Small intestine (tissue), 16 donors: ENCODE data around the gene LRRC9. TPM values are rescaled to one million over a fixed set of nuclear protein-coding genes. Genes with fewer than 3 reads are reported as not detected.

ENCODE experiments used
- DNase-seq, 2 donors: peaks; one replicate each; pipeline versions ENCODE4 v3.0.0 to v3.0.0-alpha.2; 2013
- FAIRE-seq: peaks from 2 replicates; lab custom pipeline; 2012; peaks lifted over from hg19 to GRCh38; lab: Jason Lieb, UNC
- H3K27ac ChIP-seq, 3 donors: one replicate each; pipeline ENCODE4 v1.5.1; 2013; ENCODE audit warnings: low read length in 2 of 3, mild to moderate bottlenecking in 2 of 3, control low read depth in 1 of 3, inconsistent platforms in 1 of 3, low read depth in 1 of 3, moderate library complexity in 1 of 3
- H3K27me3 ChIP-seq, 3 donors: one replicate each; pipeline ENCODE4 v1.6.1; 2013; ENCODE audit warnings: low read length in 3 of 3, inconsistent platforms in 1 of 3; ENCODE audit not compliant: control insufficient read depth in 3 of 3, insufficient read depth in 3 of 3
- H3K36me3 ChIP-seq, 3 donors: one replicate each; pipeline ENCODE4 v1.6.1; 2013; ENCODE audit warnings: low read length in 3 of 3, inconsistent platforms in 1 of 3, low read depth in 1 of 3, mild to moderate bottlenecking in 1 of 3, moderate library complexity in 1 of 3; ENCODE audit not compliant: control insufficient read depth in 3 of 3, insufficient read depth in 2 of 3
- H3K4me1 ChIP-seq, 3 donors: one replicate each; pipeline ENCODE4 v1.6.1; 2013; ENCODE audit warnings: low read length in 2 of 3, inconsistent platforms in 1 of 3, low read depth in 1 of 3, mild to moderate bottlenecking in 1 of 3, moderate library complexity in 1 of 3; ENCODE audit not compliant: control insufficient read depth in 3 of 3, insufficient read depth in 2 of 3
- H3K4me3 ChIP-seq, 3 donors: one replicate each; pipeline ENCODE4 v1.5.1; 2013; ENCODE audit warnings: low read length in 3 of 3, control low read depth in 1 of 3, inconsistent platforms in 1 of 3, low read depth in 1 of 3, mild to moderate bottlenecking in 1 of 3, moderate library complexity in 1 of 3
- H3K9me3 ChIP-seq, 2 donors: one replicate each; pipeline ENCODE4 v1.6.1; 2013; ENCODE audit warnings: low read depth in 1 of 2, low read length in 1 of 2; ENCODE audit not compliant: control insufficient read depth in 2 of 2, insufficient read depth in 1 of 2
- WGBS, 3 donors: extraction: QIAGEN DNeasy Blood & Tissue Kit; methylation state at CpG; one replicate each; pipeline ENCODE4 v1.1.7; 2013; 5-methylcytosine and 5-hydroxymethylcytosine counted together
- long read RNA-seq, 10 donors: transcript quantifications; one replicate each; lab custom pipeline, GENCODE V29; 2026
- polyA plus RNA-seq, 4 donors: library from polyadenylated mRNA; stranded (reverse) in 3 of 4; unstranded in 1 of 4; fragments of 200-250 nt in 3 of 4; fragments of 120-200 nt in 1 of 4; gene quantifications; one replicate each; pipeline versions ENCODE4 v1.2.1 to v1.2.3, GENCODE V29; 2013
- donor health status: healthy with polysubstance abuse.
- donor health status: control.
- donor health status: control.
- donor health status: Bipolar disorder and iron deficiency.
- donor health status: healthy.

The LRRC9 gene
- under 1 TPM in 1 of 4 donors, not detected in 3; 0.32 TPM for polyA plus RNA-seq
- long read RNA-seq, donor 1, result 0 reads
- long read RNA-seq, donor 2, result 0 reads
- long read RNA-seq, donor 3, result 0 reads
- long read RNA-seq, donor 4, result 0 reads
- long read RNA-seq, donor 5, result 0 reads
- long read RNA-seq, donor 6, result 0 reads
- long read RNA-seq, donor 7, result 0 reads
- long read RNA-seq, donor 8, result 0 reads
- long read RNA-seq, donor 9, result 0 reads
- long read RNA-seq, donor 10, result 0 reads

GRCh38 chr14:59919570-59920377 lies at the start of gene LRRC9:
Gene LRRC9 (plus strand): TSS chr14:59920144.
- DNase-seq (peak; percentile 27 to 92), FAIRE-seq (no peak)
- Histone ChIP-seq H3K27me3 (peaks cover 0 to 7% (median 0%) of the 10 kb centered on the region in 3 donors), H3K4me1 (peaks cover 0 to 9% (median 9%) of the 10 kb centered on the region in 3 donors), H3K36me3 (no peaks in the 10 kb centered on the region), H3K9me3 (peaks cover 0 to 6% of the 10 kb centered on the region in 2 donors), H3K4me3 (peak within 1 kb of the TSS in 2 of 3 donors; percentile 28 to 45), H3K27ac (peak within 1 kb of the TSS in 1 of 3 donors; percentile 24)
- WGBS, 3 donors, result 4 to 6% (median 6%) methylated on average over 54 to 57 of the region's 57 CpGs

- Histone ChIP-seq H3K27ac (no peak within 1 kb of the TSS), H3K4me3 (peak within 1 kb of the TSS; percentile 15 to 56 (median 47)), H3K9me3 (no peaks in the 10 kb centered on the region), H3K4me1 (peaks cover 0 to 3% (median 2%) of the 10 kb centered on the region in 3 donors), H3K36me3 (no peaks in the 10 kb centered on the region), H3K27me3 (peaks cover 3 to 34% (median 4%) of the 10 kb centered on the region in 3 donors)
- 0 to 1% (median 1%) methylated on average over 47 to 84 of the region's 84 CpGs for WGBS, 3 donors
- FAIRE-seq, result no peak
- DNase-seq, result peak; percentile 15 to 62
Measured at GRCh38 chr14:59870277-59871165, 49.4 kb upstream of the LRRC9 start, which contains the start of gene RTN1. Gene RTN1 (minus strand): TSS chr14:59870776. CDS start chr14:59870630, 146 bp downstream.

GRCh38 chr14:59871166-59871495 lies 48.8 kb upstream of the LRRC9 start:
- H3K4me3 ChIP-seq, result peak overlapping the region in 2 of 3 donors; percentile 47 to 56
- DNase-seq (no peak), FAIRE-seq (no peak)
- H3K4me1 ChIP-seq, result peaks cover 0 to 3% (median 2%) of the 10 kb centered on the region in 3 donors
- H3K36me3 ChIP-seq, result no peaks in the 10 kb centered on the region
- no peak overlapping the region for H3K27ac ChIP-seq
- peaks cover 3 to 34% (median 4%) of the 10 kb centered on the region in 3 donors for H3K27me3 ChIP-seq
- no peaks in the 10 kb centered on the region for H3K9me3 ChIP-seq
- WGBS, 3 donors, result 0 to 6% (median 2%) methylated on average over 4 of the region's 4 CpGs

GRCh38 chr14:59882957-59883356 lies 37.0 kb upstream of the LRRC9 start:
- Histone ChIP-seq H3K4me3 (no peak overlapping the region), H3K36me3 (no peaks in the 10 kb centered on the region), H3K27ac (no peak overlapping the region), H3K4me1 (no peaks in the 10 kb centered on the region), H3K9me3 (peaks cover 0 to 10% of the 10 kb centered on the region in 2 donors), H3K27me3 (peaks cover 0 to 2% (median 0%) of the 10 kb centered on the region in 3 donors)
- 29 to 50% (median 41%) methylated on average over 1 of the region's 1 CpG for WGBS, 3 donors
- DNase-seq, result no peak
- no peak for FAIRE-seq

- no peaks in the 10 kb centered on the region for H3K4me1 ChIP-seq
- no peak for DNase-seq
- 55 to 66% (median 66%) methylated on average over 2 of the region's 2 CpGs for WGBS, 3 donors
- H3K36me3 ChIP-seq, result no peaks in the 10 kb centered on the region
- H3K4me3 ChIP-seq, result no peak overlapping the region
- H3K9me3 ChIP-seq, result no peaks in the 10 kb centered on the region
- FAIRE-seq, result no peak
- no peaks in the 10 kb centered on the region for H3K27me3 ChIP-seq
- no peak overlapping the region for H3K27ac ChIP-seq
Measured at GRCh38 chr14:59890676-59891075, 29.3 kb upstream of the LRRC9 start.

- DNase-seq (no peak), FAIRE-seq (no peak)
- H3K27ac ChIP-seq, result no peak overlapping the region
- no peaks in the 10 kb centered on the region for H3K36me3 ChIP-seq
- peaks cover 0 to 4% (median 0%) of the 10 kb centered on the region in 3 donors for H3K27me3 ChIP-seq
- no peaks in the 10 kb centered on the region for H3K4me1 ChIP-seq
- H3K4me3 ChIP-seq, result no peak overlapping the region
- no peaks in the 10 kb centered on the region for H3K9me3 ChIP-seq
- WGBS, 3 donors, result 26 to 52% (median 33%) methylated on average over 1 of the region's 1 CpG
Measured at GRCh38 chr14:59895721-59896120, 24.2 kb upstream of the LRRC9 start.

- Histone ChIP-seq H3K27ac (no peak overlapping the region), H3K36me3 (no peaks in the 10 kb centered on the region), H3K4me1 (no peaks in the 10 kb centered on the region), H3K4me3 (no peak overlapping the region), H3K9me3 (no peaks in the 10 kb centered on the region), H3K27me3 (peaks cover 0 to 4% (median 0%) of the 10 kb centered on the region in 3 donors)
- WGBS, 3 donors, result 19 to 32% (median 23%) methylated on average over 8 of the region's 8 CpGs
- peak; percentile 35 to 53 for DNase-seq
- no peak for FAIRE-seq
Measured at GRCh38 chr14:59897757-59898383, 22.1 kb upstream of the LRRC9 start.
